ENCODE data around the gene SETSIP.
A peak's percentile ranks its signal among the peaks of the same experiment; 100 is the strongest.
"Not testable (repeated sequence)": the region's sequence is repeated elsewhere in the genome, so short reads cannot be mapped to it uniquely, and the experiment has no call there.

The SETSIP gene

GRCh38 chr1:92075311-92075710, at the start of gene SETSIP:
SETSIP (minus strand) TSS chr1:92075411; CDS start chr1:92075411, 0 bp downstream.
- DNase-seq: no peak

- no peak for DNase-seq
These were observed 48.7 kb upstream of the SETSIP start for GRCh38 chr1:92123868-92124267.

- no peak for DNase-seq
These were observed 43.6 kb upstream of the SETSIP start for GRCh38 chr1:92118826-92119225.

GRCh38 chr1:92117526-92117925, 42.3 kb upstream of the SETSIP start:
- no peak for DNase-seq

- DNase-seq: no peak
These were observed 33.4 kb upstream of the SETSIP start for GRCh38 chr1:92108631-92109030.

GRCh38 chr1:92105546-92106081, 30.4 kb upstream of the SETSIP start:
- DNase-seq: no peak

- DNase-seq: no peak
These were observed 21.1 kb upstream of the SETSIP start for GRCh38 chr1:92096317-92096716.

GRCh38 chr1:92095874-92096273, 20.7 kb upstream of the SETSIP start:
- DNase-seq: no peak

- DNase-seq: no peak
These were observed 19.4 kb upstream of the SETSIP start for GRCh38 chr1:92094595-92094994.

GRCh38 chr1:92094090-92094489, 18.9 kb upstream of the SETSIP start:
- DNase-seq: no peak

- no peak for DNase-seq
These were observed 16.4 kb upstream of the SETSIP start for GRCh38 chr1:92091625-92092024.

GRCh38 chr1:92087542-92087941, 12.3 kb upstream of the SETSIP start:
- DNase-seq: no peak

- no peak for DNase-seq
These were observed 10.5 kb upstream of the SETSIP start for GRCh38 chr1:92085727-92086126.

- DNase-seq: no peak
These were observed 9.4 kb upstream of the SETSIP start for GRCh38 chr1:92084651-92085050.

- DNase-seq: no peak
These were observed 5.8 kb upstream of the SETSIP start for GRCh38 chr1:92081031-92081430.

- DNase-seq: peak; percentile 89
These were observed 5.1 kb upstream of the SETSIP start, which contains the start of gene BTBD8 for GRCh38 chr1:92080128-92080985. BTBD8 (plus strand) TSS chr1:92080345; CDS start chr1:92080572, 227 bp downstream.

- no peak for DNase-seq
These were observed 4.2 kb upstream of the SETSIP start for GRCh38 chr1:92079441-92079840.

- DNase-seq: not testable (repeated sequence)
These were observed 2.9 kb upstream of the SETSIP start for GRCh38 chr1:92078077-92078476.

GRCh38 chr1:92076363-92076762, 1.2 kb upstream of the SETSIP start:
- no peak for DNase-seq

- not testable (repeated sequence) for DNase-seq
These were observed 765 bp downstream of the SETSIP start for GRCh38 chr1:92074446-92074845.

GRCh38 chr1:92070892-92071291, 4.3 kb downstream of the SETSIP start:
- no peak for DNase-seq

GRCh38 chr1:92066321-92066720, 8.9 kb downstream of the SETSIP start:
- no peak for DNase-seq

GRCh38 chr1:92065042-92065441, 10.2 kb downstream of the SETSIP start:
- no peak for DNase-seq

- DNase-seq: no peak
These were observed 23.3 kb downstream of the SETSIP start for GRCh38 chr1:92051948-92052347.

All from activated CD8-positive, alpha-beta memory T cell treated with anti-CD3 and anti-CD28 coated beads, Interleukin-2, amount 50 U/mL, for 4 hours (primary cell).